IPS-15b (cell line): ENCODE data around the gene HINFP.
"Not testable (repeated sequence)": the region's sequence is repeated elsewhere in the genome, so short reads cannot be mapped to it uniquely, and the experiment has no call there.

Source experiments
- H3K27me3 ChIP-seq: one replicate; pipeline ENCODE4 v1.6.1; 2013; ENCODE audit warnings: low read length; ENCODE audit not compliant: control insufficient read depth, insufficient read depth
- H3K36me3 ChIP-seq: one replicate; pipeline ENCODE4 v1.6.1; 2013; ENCODE audit warnings: low read length; ENCODE audit not compliant: control insufficient read depth, insufficient read depth
- H3K4me1 ChIP-seq: one replicate; pipeline ENCODE4 v1.6.1; 2013; ENCODE audit warnings: mild to moderate bottlenecking, low read length; ENCODE audit not compliant: control insufficient read depth, insufficient read depth
- H3K4me3 ChIP-seq: one replicate; pipeline ENCODE4 v1.5.1; 2013; ENCODE audit warnings: low read depth, low read length
- H3K9ac ChIP-seq: one replicate; pipeline ENCODE4 v1.6.1; 2013; ENCODE audit warnings: low read depth, mild to moderate bottlenecking, low read length
- H3K9me3 ChIP-seq: one replicate; pipeline ENCODE4 v1.6.1; 2013; ENCODE audit warnings: mild to moderate bottlenecking, low read length; ENCODE audit not compliant: control insufficient read depth, insufficient read depth

HINFP gene

GRCh38 chr11:119103161-119103664 lies 18.2 kb upstream of the HINFP start:
- H3K4me3 ChIP-seq = peak overlapping the region; percentile 33
- H3K4me1 ChIP-seq = peaks cover 12% of the 10 kb centered on the region
- H3K27me3 ChIP-seq, H3K9me3 ChIP-seq, H3K36me3 ChIP-seq, H3K9ac ChIP-seq: not testable (repeated sequence)

- H3K36me3 ChIP-seq = no peaks in the 10 kb centered on the region
- no peak overlapping the region for H3K4me3 ChIP-seq
Observed at GRCh38 chr11:119103793-119104192, 17.6 kb upstream of the HINFP start.

GRCh38 chr11:119106564-119107537 lies 14.5 kb upstream of the HINFP start, which contains the start of gene C2CD2L:
C2CD2L (plus strand) TSS chr11:119107344; CDS start chr11:119107742, 398 bp downstream.
- peaks cover 12% of the 10 kb centered on the region for H3K4me1 ChIP-seq
- peak within 1 kb of the TSS; percentile 16 for H3K9ac ChIP-seq
- no peaks in the 10 kb centered on the region for H3K9me3 ChIP-seq
- peaks cover 16% of the 10 kb centered on the region for H3K27me3 ChIP-seq
- H3K4me3 ChIP-seq = peak within 1 kb of the TSS; percentile 72
- no peaks in the 10 kb centered on the region for H3K36me3 ChIP-seq

More at GRCh38 chr11:119103793-119104192, 17.6 kb upstream of the HINFP start:
- Histone ChIP-seq H3K4me1 (peaks cover 16% of the 10 kb centered on the region), H3K9ac (no peak overlapping the region), H3K27me3 (peaks cover 10% of the 10 kb centered on the region), H3K9me3 (no peaks in the 10 kb centered on the region)

- Histone ChIP-seq H3K9ac (peak overlapping the region; percentile 2), H3K36me3 (no peaks in the 10 kb centered on the region), H3K4me1 (peaks cover 12% of the 10 kb centered on the region), H3K27me3 (peaks cover 16% of the 10 kb centered on the region), H3K4me3 (peak overlapping the region; percentile 62), H3K9me3 (no peaks in the 10 kb centered on the region)
Observed at GRCh38 chr11:119107538-119108145, 13.7 kb upstream of the HINFP start.

- H3K9me3 ChIP-seq = no peaks in the 10 kb centered on the region
- peaks cover 10% of the 10 kb centered on the region for H3K4me1 ChIP-seq
- H3K36me3 ChIP-seq = no peaks in the 10 kb centered on the region
- peaks cover 16% of the 10 kb centered on the region for H3K27me3 ChIP-seq
- H3K4me3 ChIP-seq = peak overlapping the region; percentile 62
- H3K9ac ChIP-seq = peak overlapping the region; percentile 2
Observed at GRCh38 chr11:119108146-119108856, 13.1 kb upstream of the HINFP start.

GRCh38 chr11:119108857-119109221 lies 12.5 kb upstream of the HINFP start:
- peaks cover 16% of the 10 kb centered on the region for H3K27me3 ChIP-seq
- H3K9ac ChIP-seq = no peak overlapping the region
- H3K4me1 ChIP-seq = peaks cover 10% of the 10 kb centered on the region
- H3K36me3 ChIP-seq = peaks cover under 1% of the 10 kb centered on the region
- H3K4me3 ChIP-seq = no peak overlapping the region
- no peaks in the 10 kb centered on the region for H3K9me3 ChIP-seq

GRCh38 chr11:119109843-119110242 lies 11.5 kb upstream of the HINFP start:
- Histone ChIP-seq H3K27me3 (peaks cover 16% of the 10 kb centered on the region), H3K36me3 (peaks cover 6% of the 10 kb centered on the region), H3K4me3 (no peak overlapping the region), H3K9me3 (no peaks in the 10 kb centered on the region), H3K9ac (no peak overlapping the region), H3K4me1 (peaks cover 10% of the 10 kb centered on the region)

GRCh38 chr11:119110439-119110838 lies 10.9 kb upstream of the HINFP start:
- H3K4me1 ChIP-seq = peaks cover 10% of the 10 kb centered on the region

GRCh38 chr11:119111361-119111925 lies 9.9 kb upstream of the HINFP start:
- Histone ChIP-seq H3K36me3 (peaks cover 12% of the 10 kb centered on the region), H3K27me3 (peaks cover 16% of the 10 kb centered on the region), H3K9ac (no peak overlapping the region), H3K4me1 (peaks cover 7% of the 10 kb centered on the region), H3K9me3 (no peaks in the 10 kb centered on the region), H3K4me3 (no peak overlapping the region)

More at GRCh38 chr11:119110439-119110838, 10.9 kb upstream of the HINFP start:
- Histone ChIP-seq H3K9ac (no peak overlapping the region), H3K36me3 (peaks cover 8% of the 10 kb centered on the region), H3K27me3 (peaks cover 16% of the 10 kb centered on the region), H3K9me3 (no peaks in the 10 kb centered on the region), H3K4me3 (no peak overlapping the region)

GRCh38 chr11:119112314-119113020 lies 8.9 kb upstream of the HINFP start:
- H3K27me3 ChIP-seq = peaks cover 16% of the 10 kb centered on the region
- H3K4me3 ChIP-seq = no peak overlapping the region
- peaks cover 4% of the 10 kb centered on the region for H3K4me1 ChIP-seq
- no peaks in the 10 kb centered on the region for H3K9me3 ChIP-seq
- H3K9ac ChIP-seq = no peak overlapping the region
- H3K36me3 ChIP-seq = peaks cover 12% of the 10 kb centered on the region
